Choroid plexus epithelial cell (primary cell): ENCODE measurements around the gene GULP1.
A peak's percentile ranks its signal among the peaks of the same experiment; 100 is the strongest.
"Not testable (repeated sequence)": the region's sequence is repeated elsewhere in the genome, so short reads cannot be mapped to it uniquely, and the experiment has no call there.

Experiments
- DNase-seq: peaks from one replicate; pipeline ENCODE4 v3.0.0-alpha.2; 2010; ENCODE audit warnings: low read depth
- H3K4me3 ChIP-seq: 2 replicates; pipeline ENCODE4 v1.5.1; 2011; ENCODE audit warnings: low read depth, mild to moderate bottlenecking, control low read depth, low read length, moderate library complexity
- CTCF ChIP-seq: conservative IDR thresholded peaks from 2 replicates; pipeline ENCODE4 v1.5.1; 2011; ENCODE audit warnings: low read depth, mild to moderate bottlenecking, control low read depth, inconsistent platforms, low read length, moderate library complexity

Gene GULP1

GRCh38 chr2:188599140-188599539 lies 307.5 kb downstream of the GULP1 start:
- DNase-seq: peak; percentile 71
- H3K4me3 ChIP-seq: no peak overlapping the region
- TF ChIP-seq CTCF: no peak

GRCh38 chr2:188600536-188601210 lies 309.0 kb downstream of the GULP1 start:
- TF ChIP-seq CTCF: no peak
- DNase-seq: peak; percentile 53
- no peak overlapping the region for H3K4me3 ChIP-seq

GRCh38 chr2:188601391-188601790 lies 309.7 kb downstream of the GULP1 start:
- H3K4me3 ChIP-seq: no peak overlapping the region
- DNase-seq: no peak
- TF ChIP-seq CTCF: no peak

GRCh38 chr2:188601927-188602326 lies 310.3 kb downstream of the GULP1 start:
- no peak overlapping the region for H3K4me3 ChIP-seq
- DNase-seq: peak; percentile 15
- no peak for TF ChIP-seq CTCF

- DNase-seq: peak; percentile 15
- H3K4me3 ChIP-seq: no peak overlapping the region
- TF ChIP-seq CTCF: no peak
Measured at GRCh38 chr2:188604579-188604978, 312.9 kb downstream of the GULP1 start.

GRCh38 chr2:188605609-188606584 lies 314.2 kb downstream of the GULP1 start:
- not testable (repeated sequence) for H3K4me3 ChIP-seq, DNase-seq

GRCh38 chr2:188606596-188606995 lies 314.9 kb downstream of the GULP1 start:
- DNase-seq, H3K4me3 ChIP-seq: not testable (repeated sequence)

- DNase-seq: peak; percentile 54
- no peak for TF ChIP-seq CTCF
- H3K4me3 ChIP-seq: no peak overlapping the region
Measured at GRCh38 chr2:188607501-188607900, 315.8 kb downstream of the GULP1 start.
